ENCODE results near the gene MARK3.

DNA sequence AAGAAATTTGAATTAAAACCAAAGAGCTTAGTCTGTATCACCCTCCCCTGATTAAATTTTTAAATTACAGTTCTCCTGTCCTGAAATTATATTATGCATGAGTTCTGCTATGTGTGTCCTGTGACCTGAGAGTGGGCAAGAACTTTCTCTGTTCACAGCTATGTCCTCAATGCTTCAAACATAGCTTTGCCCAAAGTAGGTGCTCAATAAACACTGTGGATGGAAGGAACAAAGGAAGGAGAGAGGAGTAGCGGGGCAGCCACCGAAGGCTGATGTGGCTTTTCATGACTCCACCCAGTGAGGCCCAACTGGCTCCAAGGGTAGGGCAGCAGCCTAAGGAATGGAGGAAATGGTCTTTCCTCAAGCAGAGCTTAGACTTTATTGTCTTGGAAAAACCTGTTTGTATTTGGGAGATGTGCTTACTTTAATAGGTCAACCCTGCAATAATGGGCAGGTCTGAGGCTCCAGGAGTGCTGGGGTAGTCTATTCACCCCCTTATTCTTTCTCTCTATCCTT lies 7.6 kb upstream of the MARK3 start:
- no peak for TF ChIP-seq CTCF (IDR thresholded peaks at IDR 0.05)
- TF ChIP-seq ZFX (IDR thresholded peaks at IDR 0.05; ENCODE audit: borderline replicate concordance), result no peak

All from 22Rv1 (cell line).